Stimulated activated CD8-positive, alpha-beta memory T cell treated with anti-CD3 and anti-CD28 coated beads, Interleukin-4, amount 100 ng/mL, for 1 hour (primary cell): ENCODE results near the gene GTF2H4.
"Not testable (repeated sequence)": the region's sequence is repeated elsewhere in the genome, so short reads cannot be mapped to it uniquely, and the experiment has no call there.

Experiments
- DNase-seq, 2 donors: peaks; one replicate each; pipeline ENCODE4 v3.0.0-alpha.2; 2020; ENCODE audit warnings: low read depth in 2 of 2, low spot score in 1 of 2

GTF2H4 gene

GRCh38 chr6:30894381-30894780 is 13.6 kb upstream of the GTF2H4 start:
- DNase-seq = no peak

- no peak for DNase-seq
Observed at GRCh38 chr6:30894935-30895334, 13.1 kb upstream of the GTF2H4 start.

GRCh38 chr6:30895343-30895742 is 12.7 kb upstream of the GTF2H4 start:
- DNase-seq = no peak

- DNase-seq = no peak
Observed at GRCh38 chr6:30896541-30896940, 11.5 kb upstream of the GTF2H4 start.

- no peak for DNase-seq
Observed at GRCh38 chr6:30897882-30898281, 10.1 kb upstream of the GTF2H4 start.

GRCh38 chr6:30898750-30899360 is 9.2 kb upstream of the GTF2H4 start:
- no peak for DNase-seq

- DNase-seq = no peak
Observed at GRCh38 chr6:30900863-30901417, 7.1 kb upstream of the GTF2H4 start.

- DNase-seq = no peak
Observed at GRCh38 chr6:30901436-30901835, 6.6 kb upstream of the GTF2H4 start.

GRCh38 chr6:30902196-30902595 is 5.8 kb upstream of the GTF2H4 start:
- DNase-seq = not testable (repeated sequence)

- no peak for DNase-seq
Observed at GRCh38 chr6:30902709-30903108, 5.3 kb upstream of the GTF2H4 start.

- DNase-seq = no peak
Observed at GRCh38 chr6:30903236-30903635, 4.8 kb upstream of the GTF2H4 start.

- not testable (repeated sequence) for DNase-seq
Observed at GRCh38 chr6:30907290-30907757, 683 bp upstream of the GTF2H4 start.

- DNase-seq = no peak
Observed at GRCh38 chr6:30908700-30909099, 693 bp downstream of the GTF2H4 start.

GRCh38 chr6:30910473-30910872 is 2.5 kb downstream of the GTF2H4 start:
- DNase-seq = not testable (repeated sequence)

GRCh38 chr6:30912746-30913520 is 4.9 kb downstream of the GTF2H4 start:
- DNase-seq = no peak

- no peak for DNase-seq
Observed at GRCh38 chr6:30913721-30914075, 5.7 kb downstream of the GTF2H4 start.

- DNase-seq = peak; percentile 60 to 67
Observed at GRCh38 chr6:30914076-30914853, 6.3 kb downstream of the GTF2H4 start, which contains the start of gene VARS2. VARS2 (plus strand) TSS chr6:30914238; CDS start chr6:30914837, 599 bp downstream.

- no peak for DNase-seq
Observed at GRCh38 chr6:30914854-30915590, 7.0 kb downstream of the GTF2H4 start.

GRCh38 chr6:30915591-30915946 is 7.6 kb downstream of the GTF2H4 start:
- DNase-seq = no peak

- DNase-seq = no peak
Observed at GRCh38 chr6:30917041-30917440, 9.0 kb downstream of the GTF2H4 start.

GRCh38 chr6:30917487-30917886 is 9.5 kb downstream of the GTF2H4 start:
- DNase-seq = no peak
